IMR-90 (cell line): Measurements from ENCODE around the gene CDR2L. TPM values are rescaled to one million over a fixed set of nuclear protein-coding genes. Genes with fewer than 3 reads are reported as not detected.
"Not testable (repeated sequence)": the region's sequence is repeated elsewhere in the genome, so short reads cannot be mapped to it uniquely, and the experiment has no call there.

Experiments used
- ATAC-seq: fragments of 200-7000 bp; cut with Tn5 transposase; 2 replicates; pipeline ENCODE4 v1.9.1; 2020; ENCODE audit warnings: low read depth, mild to moderate bottlenecking, moderate library complexity
- BruUV-seq: library from RNA; stranded (reverse); fragments of 400-500 nt; replicated peaks from 2 replicates; lab custom pipeline; 2021; lab: Mats Ljungman, UMichigan
- CTCF ChIA-PET: fragments of 300-600 bp; formaldehyde crosslinking; extraction: SDS; loops from one replicate; lab custom pipeline; 2021; ENCODE audit warnings: antibody characterized with exemption; lab: Yijun Ruan, JAX
- POLR2A ChIA-PET: fragments of 300-600 bp; sonication (Branson Sonifier 250); formaldehyde crosslinking; loops from one replicate; lab custom pipeline; 2022; ENCODE audit warnings: antibody characterized with exemption; ENCODE audit not compliant: unreplicated experiment; lab: Charles Lee
- DNase-seq: peaks from one replicate; pipeline ENCODE4 v3.0.0; 2013
- H2AFZ ChIP-seq: replicated peaks from 2 replicates; pipeline ENCODE3; 2013; ENCODE audit warnings: low read length, mild to moderate bottlenecking; ENCODE audit not compliant: poor library complexity
- H2AK5ac ChIP-seq: 2 replicates; pipeline ENCODE4 v1.6.1; 2013; ENCODE audit warnings: low read depth, low read length, inconsistent platforms
- H2AK9ac ChIP-seq: replicated peaks from 2 replicates; pipeline ENCODE3; 2013; ENCODE audit warnings: mild to moderate bottlenecking, low read depth, low read length, moderate library complexity; ENCODE audit not compliant: poor library complexity
- H2BK120ac ChIP-seq: 2 replicates; pipeline ENCODE4 v1.6.1; 2013; ENCODE audit warnings: low read depth, low read length, inconsistent platforms
- H2BK15ac ChIP-seq: 3 replicates; pipeline ENCODE4 v1.6.1; 2013; ENCODE audit warnings: low read depth, low read length, inconsistent platforms
- H2BK20ac ChIP-seq: 2 replicates; pipeline ENCODE4 v1.6.1; 2013; ENCODE audit warnings: low read depth, mild to moderate bottlenecking, inconsistent platforms, low read length, moderate library complexity
- H2BK5ac ChIP-seq: 2 replicates; pipeline ENCODE4 v1.6.1; 2013; ENCODE audit warnings: mild to moderate bottlenecking, low read depth, low read length, inconsistent platforms; ENCODE audit not compliant: poor library complexity, severe bottlenecking
- H3K14ac ChIP-seq: replicated peaks from 2 replicates; pipeline ENCODE4 v1.6.1; 2013; ENCODE audit warnings: low read depth, low read length, inconsistent platforms
- H3K18ac ChIP-seq: 2 replicates; pipeline ENCODE4 v1.6.1; 2013; ENCODE audit warnings: low read depth, low read length, control low read depth
- H3K23ac ChIP-seq: 2 replicates; pipeline ENCODE4 v1.6.1; 2013; ENCODE audit warnings: low read depth, low read length, inconsistent platforms
- H3K27ac ChIP-seq: 2 replicates; pipeline ENCODE4 v1.5.1; 2013; ENCODE audit warnings: mild to moderate bottlenecking, control low read depth, low read length; ENCODE audit not compliant: insufficient read depth
- H3K27me3 ChIP-seq: 2 replicates; pipeline ENCODE4 v1.6.1; 2013; ENCODE audit warnings: low read length; ENCODE audit not compliant: control insufficient read depth, insufficient read depth
- H3K36me3 ChIP-seq: 2 replicates; pipeline ENCODE4 v1.6.1; 2013; ENCODE audit warnings: low read length, mixed read lengths; ENCODE audit not compliant: control insufficient read depth, insufficient read depth
- H3K4ac ChIP-seq: 2 replicates; pipeline ENCODE4 v1.6.1; 2013; ENCODE audit warnings: low read depth, low read length, inconsistent platforms
- H3K4me1 ChIP-seq: 2 replicates; pipeline ENCODE4 v1.6.1; 2013; ENCODE audit warnings: low read length, mixed read lengths; ENCODE audit not compliant: control insufficient read depth, insufficient read depth
- H3K4me2 ChIP-seq: 2 replicates; pipeline ENCODE4 v1.6.1; 2013; ENCODE audit warnings: low read depth, mild to moderate bottlenecking, control low read depth, low read length, moderate library complexity
- H3K4me3 ChIP-seq: 2 replicates; pipeline ENCODE4 v1.5.1; 2013; ENCODE audit warnings: low read depth, mild to moderate bottlenecking, control low read depth, low read length, moderate library complexity; ENCODE audit not compliant: insufficient read depth
- H3K56ac ChIP-seq: 2 replicates; pipeline ENCODE4 v1.6.1; 2013; ENCODE audit warnings: low read length, inconsistent platforms; ENCODE audit not compliant: insufficient read depth; ENCODE audit errors: extremely low read depth
- H3K79me1 ChIP-seq, 2 experiments: 2 replicates each; pipeline ENCODE4 v1.6.1; 2013; ENCODE audit warnings: low read length in 2 of 2, inconsistent platforms in 1 of 2, low read depth in 1 of 2
- H3K9ac ChIP-seq: 2 replicates; pipeline ENCODE4 v1.6.1; 2013; ENCODE audit warnings: low read depth, low read length, control low read depth
- H3K9me1 ChIP-seq: 2 replicates; pipeline ENCODE4 v1.6.1; 2013; ENCODE audit warnings: low read length, inconsistent platforms; ENCODE audit not compliant: insufficient read depth
- H3K9me3 ChIP-seq: 2 replicates; pipeline ENCODE4 v1.6.1; 2013; ENCODE audit warnings: low read length; ENCODE audit not compliant: control insufficient read depth, insufficient read depth
- H4K20me1 ChIP-seq: 2 replicates; pipeline ENCODE4 v1.6.1; 2013; ENCODE audit warnings: low read length, inconsistent platforms; ENCODE audit not compliant: insufficient read depth
- H4K5ac ChIP-seq: 2 replicates; pipeline ENCODE4 v1.6.1; 2013; ENCODE audit warnings: mild to moderate bottlenecking, low read depth, low read length, control low read depth
- H4K8ac ChIP-seq, 2 experiments: 2 replicates each; pipeline ENCODE4 v1.6.1; 2013; ENCODE audit warnings: low read depth in 2 of 2, low read length in 2 of 2, control low read depth in 1 of 2, inconsistent platforms in 1 of 2
- H4K91ac ChIP-seq: 2 replicates; pipeline ENCODE4 v1.6.1; 2013; ENCODE audit warnings: low read depth, low read length, inconsistent platforms; ENCODE audit not compliant: insufficient read depth
- WGBS, 2 experiments: methylation state at CpG; one replicate each; pipeline versions ENCODE4 v1.1.5 to v1.1.7; 2013; ENCODE audit warnings: missing lambda C conversion rate in 2 of 2; ENCODE audit not compliant: insufficient read length in 1 of 2; ENCODE audit errors: extremely low coverage in 2 of 2; 5-methylcytosine and 5-hydroxymethylcytosine counted together
- dilution Hi-C: fragments of 300-500 bp; cut with HindIII; formaldehyde crosslinking; loops from one replicate; pipeline ENCODE4 v1.14.3; 2018; ENCODE audit warnings: low sequenced_read_pairs; ENCODE audit not compliant: unreplicated experiment
- in situ Hi-C: fragments of 300-500 bp; cut with MboI; formaldehyde crosslinking; loops from 3 replicates; pipeline ENCODE4 v1.14.3; 2019; ENCODE audit warnings: low sequenced_read_pairs, inconsistent platforms, mixed read lengths
- intact Hi-C: fragments of 100-400 bp; cut with micrococcal nuclease; formaldehyde crosslinking; loops from 2 replicates; pipeline ENCODE4 v1.10.0; 2022
- polyA plus RNA-seq, 3 experiments: library from polyadenylated mRNA; depleted of rRNA; stranded (reverse); fragments of >200 nt; gene quantifications; 2 replicates each; pipeline ENCODE4 v1.2.3, GENCODE V29; 2012; ENCODE audit warnings: low replicate concordance in 1 of 3
- total RNA-seq: library from RNA; depleted of rRNA; stranded (reverse); fragments of >200 nt; gene quantifications from 2 replicates; pipeline ENCODE4 v1.2.3, GENCODE V29; 2012

The CDR2L gene
- total and polyA plus RNA-seq, 2 of the 4 experiments (the other 2 are of a cell fraction): 5.7 to 18.9 TPM

- POLR2A ChIA-PET, in situ Hi-C loops, ATAC-seq, H2AFZ ChIP-seq, H3K23ac ChIP-seq, H3K27me3 ChIP-seq, H3K9me3 ChIP-seq, H4K5ac ChIP-seq, H4K91ac ChIP-seq, H2AK5ac ChIP-seq, H4K20me1 ChIP-seq, H2BK20ac ChIP-seq, H2BK5ac ChIP-seq, dilution Hi-C loops, BruUV-seq, H3K18ac ChIP-seq, H2AK9ac ChIP-seq, CTCF ChIA-PET, DNase-seq, H3K9me1 ChIP-seq, H2BK120ac ChIP-seq, H3K4me1 ChIP-seq, H2BK15ac ChIP-seq: not testable (repeated sequence)
- Histone ChIP-seq H3K56ac (peak overlapping the region; percentile 50; the same call in 1 of the 2 replicates), H3K9ac (peak overlapping the region; percentile 91), H4K8ac (peak overlapping the region; percentile 82 to 88; a peak in 1 of 4 replicates), H3K79me1 (peaks cover 26 to 59% of the 10 kb centered on the region in 2 experiments), H3K36me3 (peaks cover 10% of the 10 kb centered on the region), H3K4me3 (peak overlapping the region; percentile 92), H3K4me2 (peak overlapping the region; percentile 94), H3K14ac (peak overlapping the region; percentile 93; the same call in 1 of the 2 replicates), H3K4ac (peak overlapping the region; percentile 41; the same call in 1 of the 2 replicates), H3K27ac (peak overlapping the region; percentile 95)
- intact Hi-C loops: loop anchor here (1.0 to 5.0 kb wide), 2 partner anchors 11 to 84 kb away; no protein-coding TSS in a partner anchor
- WGBS, 2 experiments: no CpG with 5 or more reads among the region's 25 CpGs
These were observed 58.5 kb downstream of the CDR2L start for GRCh38 chr17:75045946-75046406.
